RWPE2 (cell line): ENCODE measurements around the gene AURKAIP1.

Experiments used
- ATAC-seq: fragments of 200-7000 bp; cut with Tn5 transposase; 3 replicates; pipeline ENCODE4 v1.9.1; 2021; ENCODE audit warnings: low read depth
- DNase-seq: peaks from one replicate; pipeline ENCODE4 v3.0.0-alpha.2; 2020; ENCODE audit warnings: low spot score
- H3K27ac ChIP-seq: fragments of 450-650 bp; 2 replicates; pipeline ENCODE4 v1.5.1; 2017; ENCODE audit warnings: mild to moderate bottlenecking; ENCODE audit not compliant: poor library complexity, severe bottlenecking
- H3K27me3 ChIP-seq: fragments of 250-450 bp; sonication (Bioruptor Pico); 2 replicates; pipeline ENCODE4 v1.5.1; 2021; ENCODE audit warnings: mild to moderate bottlenecking, moderate library complexity; ENCODE audit not compliant: insufficient read depth, poor library complexity, severe bottlenecking
- H3K36me3 ChIP-seq: fragments of 250-450 bp; sonication (Bioruptor Pico); 2 replicates; pipeline ENCODE4 v1.5.1; 2020; ENCODE audit warnings: low read depth, mild to moderate bottlenecking, moderate library complexity
- H3K4me1 ChIP-seq: fragments of 250-450 bp; sonication (Bioruptor Pico); 2 replicates; pipeline ENCODE4 v1.5.1; 2021; ENCODE audit warnings: mild to moderate bottlenecking, moderate library complexity; ENCODE audit not compliant: insufficient read depth, poor library complexity, severe bottlenecking
- H3K4me3 ChIP-seq: fragments of 250-450 bp; sonication (Bioruptor Pico); 2 replicates; pipeline ENCODE4 v1.5.1; 2021; ENCODE audit warnings: mild to moderate bottlenecking, moderate library complexity; ENCODE audit not compliant: severe bottlenecking
- H3K9me3 ChIP-seq: fragments of 250-450 bp; sonication (Bioruptor Pico); 2 replicates; pipeline ENCODE4 v1.5.1; 2021; ENCODE audit warnings: mild to moderate bottlenecking, moderate library complexity; ENCODE audit not compliant: severe bottlenecking
- CTCF ChIP-seq: fragments of 450-650 bp; IDR thresholded peaks from one replicate; pipeline ENCODE4 v1.5.1; 2017; ENCODE audit warnings: mild to moderate bottlenecking, moderate library complexity; ENCODE audit not compliant: poor library complexity, severe bottlenecking

The AURKAIP1 gene

GRCh38 chr1:1329304-1330210 is 45.5 kb downstream of the AURKAIP1 start:
- Histone ChIP-seq H3K4me1 (peaks cover 17% of the 10 kb centered on the region), H3K27ac (no peak overlapping the region), H3K4me3 (no peak overlapping the region), H3K27me3 (no peaks in the 10 kb centered on the region), H3K9me3 (no peaks in the 10 kb centered on the region), H3K36me3 (no peaks in the 10 kb centered on the region)
- no peak for TF ChIP-seq CTCF
- ATAC-seq = no peak
- no peak for DNase-seq

GRCh38 chr1:1328254-1328653 is 46.8 kb downstream of the AURKAIP1 start:
- no peak for DNase-seq
- H3K27ac ChIP-seq = no peak overlapping the region
- H3K4me3 ChIP-seq = no peak overlapping the region
- TF ChIP-seq CTCF = no peak
- H3K4me1 ChIP-seq = peaks cover 17% of the 10 kb centered on the region
- H3K9me3 ChIP-seq = no peaks in the 10 kb centered on the region
- ATAC-seq = no peak
- no peaks in the 10 kb centered on the region for H3K27me3 ChIP-seq
- H3K36me3 ChIP-seq = no peaks in the 10 kb centered on the region

- no peaks in the 10 kb centered on the region for H3K27me3 ChIP-seq
- H3K9me3 ChIP-seq = no peaks in the 10 kb centered on the region
- no peak overlapping the region for H3K27ac ChIP-seq
- H3K4me3 ChIP-seq = no peak overlapping the region
- no peak for DNase-seq
- ATAC-seq = no peak
- no peak for TF ChIP-seq CTCF
- peaks cover 13% of the 10 kb centered on the region for H3K4me1 ChIP-seq
- no peaks in the 10 kb centered on the region for H3K36me3 ChIP-seq
Observed at GRCh38 chr1:1327291-1327690, 47.7 kb downstream of the AURKAIP1 start.

- no peaks in the 10 kb centered on the region for H3K27me3 ChIP-seq
- peak overlapping the region; percentile 72 for H3K27ac ChIP-seq
- no peak for ATAC-seq
- H3K4me1 ChIP-seq = peaks cover 6% of the 10 kb centered on the region
- no peak for TF ChIP-seq CTCF
- peak overlapping the region; percentile 100 for H3K4me3 ChIP-seq
- no peaks in the 10 kb centered on the region for H3K9me3 ChIP-seq
- H3K36me3 ChIP-seq = peaks cover 5% of the 10 kb centered on the region; the same call in 1 of the 2 replicates
- DNase-seq = no peak
Observed at GRCh38 chr1:1326075-1326605, 48.9 kb downstream of the AURKAIP1 start.
